Natural killer cell (primary cell): ENCODE data around the gene KDM6A. TPM values are rescaled to one million over a fixed set of nuclear protein-coding genes. Genes with fewer than 3 reads are reported as not detected.

Experiments
- ATAC-seq, 3 donors: fragments of 150-1000 bp in 2 of 3; fragments of 200-7000 bp in 1 of 3; cut with Tn5 transposase; 1 replicate in 1 of 3; 2 replicates in 2 of 3; pipeline ENCODE4 v1.10.0; 2021; ENCODE audit warnings: mild to moderate bottlenecking in 2 of 3, moderate library complexity in 2 of 3
- DNase-seq, 2 donors: peaks; one replicate each; pipeline versions ENCODE4 v3.0.0 to v3.0.0-alpha.2; 2013 to 2021; ENCODE audit warnings: mixed read lengths in 1 of 2
- H3K27ac ChIP-seq: one replicate; pipeline ENCODE4 v1.5.1; 2013; ENCODE audit warnings: mild to moderate bottlenecking, low read length
- H3K27me3 ChIP-seq: one replicate; pipeline ENCODE4 v1.6.1; 2013; ENCODE audit warnings: low read length; ENCODE audit not compliant: control insufficient read depth, insufficient read depth
- H3K36me3 ChIP-seq: one replicate; pipeline ENCODE4 v1.6.1; 2013; ENCODE audit warnings: low read length; ENCODE audit not compliant: control insufficient read depth, insufficient read depth
- H3K4me1 ChIP-seq: one replicate; pipeline ENCODE4 v1.6.1; 2013; ENCODE audit warnings: low read length; ENCODE audit not compliant: control insufficient read depth, insufficient read depth
- H3K4me3 ChIP-seq: one replicate; pipeline ENCODE4 v1.5.1; 2013; ENCODE audit warnings: low read length
- H3K9me3 ChIP-seq: one replicate; pipeline ENCODE4 v1.6.1; 2013; ENCODE audit warnings: low read length; ENCODE audit not compliant: control insufficient read depth, insufficient read depth
- H3K27ac Mint-ChIP-seq, 2 donors: one replicate each; pipeline ENCODE4 v1.8.0; 2022; ENCODE audit warnings: mild to moderate bottlenecking in 2 of 2, mixed read lengths in 2 of 2, moderate library complexity in 1 of 2
- H3K27me3 Mint-ChIP-seq, 2 donors: one replicate each; pipeline ENCODE4 v1.8.0; 2022; ENCODE audit warnings: low read depth in 2 of 2, mixed read lengths in 2 of 2
- H3K36me3 Mint-ChIP-seq: one replicate; pipeline ENCODE4 v1.8.0; 2022; ENCODE audit warnings: mixed read lengths
- H3K4me1 Mint-ChIP-seq, 2 donors: one replicate each; pipeline ENCODE4 v1.8.0; 2022; ENCODE audit warnings: mixed read lengths in 2 of 2
- H3K4me3 Mint-ChIP-seq: one replicate; pipeline ENCODE4 v1.8.0; 2022; ENCODE audit warnings: mild to moderate bottlenecking, moderate library complexity, mixed read lengths
- H3K9me3 Mint-ChIP-seq, 2 donors: one replicate each; pipeline ENCODE4 v1.8.0; 2022; ENCODE audit warnings: mixed read lengths in 2 of 2
- CTCF ChIP-seq: fragments of 200-600 bp; IDR thresholded peaks from one replicate; pipeline ENCODE4 v1.8.0; 2022; ENCODE audit warnings: antibody characterized with exemption
- WGBS: methylation state at CpG from one replicate; pipeline ENCODE4 v1.1.7; 2013; ENCODE audit warnings: missing lambda C conversion rate; ENCODE audit not compliant: insufficient coverage; 5-methylcytosine and 5-hydroxymethylcytosine counted together
- intact Hi-C: fragments of 100-400 bp; cut with micrococcal nuclease; formaldehyde crosslinking; loops from one replicate; pipeline ENCODE4 v1.14.2; 2022
- total RNA-seq, 4 donors: library from RNA; stranded (reverse); fragments of 120-200 nt in 1 of 4; gene quantifications; one replicate each; pipeline versions ENCODE4 v1.2.3 to v1.2.4, GENCODE V29; 2013 to 2022

The KDM6A gene
- total RNA-seq, 3 donors from 2014 or later (not counting 1 experiment from before 2014, with no cell fraction given) = 60.8 to 121 (median 73.1) TPM

GRCh38 chrX:44874420-44875184 is 1.6 kb downstream of the KDM6A start:
- peak overlapping the region; percentile 97 for H3K4me3 Mint-ChIP-seq

GRCh38 chrX:44875185-44875489 is 2.1 kb downstream of the KDM6A start:
- peak overlapping the region; percentile 91 to 95 for H3K27ac Mint-ChIP-seq
- TF ChIP-seq CTCF = no peak
- no peaks in the 10 kb centered on the region for H3K36me3 ChIP-seq
- H3K4me1 Mint-ChIP-seq = peaks cover 16 to 51% of the 10 kb centered on the region in 2 donors
- no peaks in the 10 kb centered on the region for H3K9me3 ChIP-seq
- ATAC-seq = no peak
- H3K4me3 Mint-ChIP-seq = peak overlapping the region; percentile 97
- H3K9me3 Mint-ChIP-seq = no peaks in the 10 kb centered on the region
- H3K27me3 Mint-ChIP-seq = no peaks in the 10 kb centered on the region
- H3K27ac ChIP-seq = peak overlapping the region; percentile 59
- no peak for DNase-seq
- H3K27me3 ChIP-seq = no peaks in the 10 kb centered on the region
- peak overlapping the region; percentile 90 for H3K4me3 ChIP-seq
- no peaks in the 10 kb centered on the region for H3K36me3 Mint-ChIP-seq
- intact Hi-C loops = no loop called here
- WGBS = 0% methylated on average over 3 of the region's 5 CpGs
- H3K4me1 ChIP-seq = peaks cover 4% of the 10 kb centered on the region

More at GRCh38 chrX:44874420-44875184, 1.6 kb downstream of the KDM6A start:
- intact Hi-C loops = loop anchor here (5.0 kb wide), 1 partner anchor 203 kb away; no protein-coding TSS in a partner anchor
- Mint-ChIP-seq H3K36me3 (no peaks in the 10 kb centered on the region), H3K9me3 (no peaks in the 10 kb centered on the region), H3K27ac (peak overlapping the region; percentile 91 to 95), H3K27me3 (no peaks in the 10 kb centered on the region), H3K4me1 (peaks cover 16 to 46% of the 10 kb centered on the region in 2 donors)
- Histone ChIP-seq H3K27me3 (no peaks in the 10 kb centered on the region), H3K27ac (peak overlapping the region; percentile 99), H3K9me3 (no peaks in the 10 kb centered on the region), H3K4me3 (peak overlapping the region; percentile 90), H3K4me1 (peaks cover 4% of the 10 kb centered on the region), H3K36me3 (no peaks in the 10 kb centered on the region)
- DNase-seq (peak in 1 of 2 donors; percentile 67), ATAC-seq (peak in 1 of 3 donors; percentile 10)
- TF ChIP-seq CTCF = no peak
- 0% methylated on average over 12 of the region's 14 CpGs for WGBS

- Mint-ChIP-seq H3K9me3 (no peaks in the 10 kb centered on the region), H3K4me1 (peaks cover 14 to 58% of the 10 kb centered on the region in 2 donors), H3K27ac (peak overlapping the region; percentile 91 to 95), H3K4me3 (peak overlapping the region; percentile 73), H3K27me3 (no peaks in the 10 kb centered on the region), H3K36me3 (no peaks in the 10 kb centered on the region)
- DNase-seq (peak in 1 of 2 donors; percentile 6), ATAC-seq (no peak)
- no CpG with 5 or more reads among the region's 4 CpGs for WGBS
- TF ChIP-seq CTCF = no peak
- Histone ChIP-seq H3K36me3 (no peaks in the 10 kb centered on the region), H3K27ac (peak overlapping the region; percentile 45), H3K27me3 (no peaks in the 10 kb centered on the region), H3K4me3 (no peak overlapping the region), H3K4me1 (peaks cover 4% of the 10 kb centered on the region), H3K9me3 (no peaks in the 10 kb centered on the region)
- intact Hi-C loops = no loop called here
Measured at GRCh38 chrX:44876086-44876485, 3.1 kb downstream of the KDM6A start.
